ENCODE data around the gene DFFB. TPM values are rescaled to one million over a fixed set of nuclear protein-coding genes. Genes with fewer than 3 reads are reported as not detected.

DFFB gene
- total RNA-seq, 1 donor = 3.6 TPM

GRCh38 chr1:3821447-3821846 is 35.8 kb upstream of the DFFB start:
- DNase-seq (ENCODE audit: low read depth) = no peak
- TF ChIP-seq CTCF (IDR thresholded peaks at IDR 0.05; ENCODE audit: insufficient read depth, low read length) = no peak

GRCh38 chr1:3821908-3822307 is 35.4 kb upstream of the DFFB start:
- no peak for TF ChIP-seq CTCF (IDR thresholded peaks at IDR 0.05; ENCODE audit: insufficient read depth, low read length)
- H3K4me3 ChIP-seq (ENCODE audit: low read depth, low read length) = no peak overlapping the region
- no peak for DNase-seq (ENCODE audit: low read depth)

More at GRCh38 chr1:3821447-3821846, 35.8 kb upstream of the DFFB start:
- no peak overlapping the region for H3K4me3 ChIP-seq (ENCODE audit: low read depth, low read length)

GRCh38 chr1:3822421-3822820 is 34.9 kb upstream of the DFFB start:
- no peak for TF ChIP-seq CTCF (IDR thresholded peaks at IDR 0.05; ENCODE audit: insufficient read depth, low read length)
- H3K4me3 ChIP-seq (ENCODE audit: low read depth, low read length) = no peak overlapping the region
- no peak for DNase-seq (ENCODE audit: low read depth)

GRCh38 chr1:3824650-3825049 is 32.6 kb upstream of the DFFB start:
- no peak for DNase-seq (ENCODE audit: low read depth)
- TF ChIP-seq CTCF (IDR thresholded peaks at IDR 0.05; ENCODE audit: insufficient read depth, low read length) = no peak
- H3K4me3 ChIP-seq (ENCODE audit: low read depth, low read length) = no peak overlapping the region

GRCh38 chr1:3825356-3825755 is 31.9 kb upstream of the DFFB start:
- TF ChIP-seq CTCF (IDR thresholded peaks at IDR 0.05; ENCODE audit: insufficient read depth, low read length) = no peak
- no peak for DNase-seq (ENCODE audit: low read depth)
- H3K4me3 ChIP-seq (ENCODE audit: low read depth, low read length) = no peak overlapping the region

GRCh38 chr1:3827813-3828307 is 29.4 kb upstream of the DFFB start:
- no peak overlapping the region for H3K4me3 ChIP-seq (ENCODE audit: low read depth, low read length)
- TF ChIP-seq CTCF (IDR thresholded peaks at IDR 0.05; ENCODE audit: insufficient read depth, low read length) = no peak
- DNase-seq (ENCODE audit: low read depth) = no peak

- H3K4me3 ChIP-seq (ENCODE audit: low read depth, low read length) = no peak overlapping the region
- no peak for DNase-seq (ENCODE audit: low read depth)
- no peak for TF ChIP-seq CTCF (IDR thresholded peaks at IDR 0.05; ENCODE audit: insufficient read depth, low read length)
Measured at GRCh38 chr1:3828391-3828790, 28.9 kb upstream of the DFFB start.
